Hypothalamus (tissue), 51 donors: ENCODE data around the gene ALCAM.
"Not testable (repeated sequence)": the region's sequence is repeated elsewhere in the genome, so short reads cannot be mapped to it uniquely, and the experiment has no call there.

Experiments used
- DNase-seq, 51 donors: peaks; one replicate each; lab custom pipeline; 2025; lab: John Stamatoyannopoulos, UW

Gene ALCAM

DNA sequence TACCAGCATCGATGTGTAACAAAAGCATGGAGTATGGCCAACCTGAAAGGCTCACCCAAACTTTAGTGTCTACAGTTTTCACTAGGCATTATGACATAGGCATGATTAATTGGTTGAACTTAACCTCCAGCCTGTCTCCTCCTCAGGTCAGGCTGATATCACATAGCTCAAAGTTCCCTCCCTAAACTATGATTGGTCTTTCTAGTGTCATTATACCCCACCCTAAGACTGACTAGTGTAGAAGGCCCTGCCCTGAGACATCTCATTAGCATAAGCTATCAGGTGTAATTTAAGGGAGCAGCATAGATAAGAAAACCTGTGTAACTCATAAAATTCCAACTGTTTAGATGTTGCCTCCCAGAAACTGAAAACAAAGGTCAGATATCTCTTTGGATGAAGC, 195.2 kb downstream of the ALCAM start:
- no peak for DNase-seq

GRCh38 chr3:105564546-105565288, 198.0 kb downstream of the ALCAM start:
- DNase-seq: no peak

DNA sequence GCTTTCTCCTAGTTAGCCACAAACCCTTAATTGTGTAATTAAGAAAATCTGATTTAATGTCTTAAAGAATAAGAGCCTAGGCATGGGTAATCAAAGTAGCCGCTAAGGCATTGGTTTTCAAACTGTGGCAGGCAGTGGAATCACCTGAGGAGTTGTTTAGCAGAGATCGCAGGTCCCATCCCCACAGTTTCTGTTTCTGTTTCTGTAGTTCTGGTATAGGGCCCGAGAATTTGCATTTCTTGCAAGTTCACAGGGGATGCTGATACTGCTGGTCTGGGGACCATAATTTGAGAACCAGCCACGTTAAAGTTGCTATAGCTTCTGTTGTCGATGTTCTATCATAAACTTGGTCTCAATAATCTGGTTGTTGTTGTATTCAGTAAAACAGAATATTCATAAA, 204.3 kb downstream of the ALCAM start:
- DNase-seq: no peak

- no peak for DNase-seq
These were observed 205.8 kb downstream of the ALCAM start for GRCh38 chr3:105572501-105572900.

GRCh38 chr3:105579439-105579838, 212.7 kb downstream of the ALCAM start:
- no peak for DNase-seq

- DNase-seq: no peak
These were observed 213.7 kb downstream of the ALCAM start for GRCh38 chr3:105580296-105580965.

DNA sequence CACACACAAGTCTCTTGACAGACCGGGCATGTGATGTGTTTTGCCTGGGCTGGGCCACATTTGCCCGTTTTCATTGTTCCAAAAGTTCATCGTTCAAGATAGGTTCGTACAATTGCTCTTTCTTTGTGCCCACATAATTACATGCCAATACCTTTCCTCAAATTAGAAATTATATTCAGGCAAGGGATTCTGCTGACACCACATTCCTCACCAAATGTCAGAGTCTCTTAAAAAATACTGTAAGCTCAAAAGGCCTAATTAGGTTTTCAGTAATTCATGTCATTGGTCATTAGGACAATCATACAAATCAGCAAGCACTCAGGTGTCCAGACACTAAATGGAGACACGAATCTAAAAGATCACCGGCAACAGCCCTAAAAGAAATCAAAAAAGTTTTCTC, 215.3 kb downstream of the ALCAM start:
- DNase-seq: no peak

- no peak for DNase-seq
These were observed 217.5 kb downstream of the ALCAM start for GRCh38 chr3:105584003-105584790.

- DNase-seq: no peak
These were observed 226.6 kb downstream of the ALCAM start for GRCh38 chr3:105593315-105593714.

GRCh38 chr3:105594219-105594618, 227.5 kb downstream of the ALCAM start:
- no peak for DNase-seq

DNA sequence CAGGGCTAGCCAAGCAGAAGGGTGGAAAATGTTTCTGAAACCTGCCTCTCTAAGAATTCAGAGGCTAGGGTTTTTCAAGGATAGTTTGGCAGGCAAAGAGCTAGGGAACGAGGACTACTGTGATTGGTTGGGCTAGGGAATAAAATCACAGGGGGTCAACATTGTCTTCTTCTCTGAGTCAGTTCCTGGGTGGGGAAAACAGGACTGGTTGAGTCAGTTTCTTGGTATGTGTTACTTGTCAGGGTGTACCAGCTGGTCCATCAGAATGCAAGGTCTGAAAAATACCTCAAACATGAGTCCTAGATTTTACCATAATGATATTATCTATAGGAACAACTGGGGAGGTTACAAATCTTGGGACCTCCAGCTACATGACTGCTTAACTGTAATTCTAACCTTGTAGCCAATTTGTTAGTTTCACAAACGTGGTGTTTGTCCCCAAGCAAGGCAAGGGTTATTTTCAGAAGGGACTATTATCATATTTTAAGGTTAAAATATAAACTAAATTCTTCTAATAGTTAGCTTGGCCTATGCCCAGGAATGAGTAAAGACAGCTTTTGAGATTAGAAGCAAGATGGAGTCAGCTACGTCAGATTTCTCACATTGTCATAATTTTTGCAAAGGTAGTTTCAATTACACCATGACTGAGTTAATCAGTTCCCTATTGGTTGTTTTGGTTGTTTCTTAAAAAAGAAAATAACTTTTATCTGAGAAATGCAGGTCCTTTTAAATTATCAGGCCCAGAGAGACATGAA, 231.5 kb downstream of the ALCAM start:
- DNase-seq: no peak

DNA sequence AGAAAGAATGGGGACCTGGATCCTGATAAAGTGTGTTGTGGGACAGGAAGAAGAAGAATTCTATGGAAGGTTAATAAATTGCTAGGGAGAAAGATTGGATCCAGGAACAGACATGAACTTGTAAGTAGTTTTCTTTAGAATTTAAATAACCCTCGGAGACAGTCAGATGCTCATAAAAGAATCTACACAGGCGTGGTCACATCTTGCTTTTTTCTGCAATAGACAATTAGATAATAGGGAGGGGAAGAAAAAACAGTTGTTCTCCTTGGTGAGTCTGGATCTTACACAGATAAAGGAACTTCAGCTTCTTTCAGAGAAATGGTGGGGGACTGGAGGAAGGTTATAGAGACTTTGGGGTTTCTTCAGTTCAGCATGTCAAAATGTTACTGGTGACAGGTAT, 232.6 kb downstream of the ALCAM start:
- no peak for DNase-seq

- not testable (repeated sequence) for DNase-seq
These were observed 235.0 kb downstream of the ALCAM start for GRCh38 chr3:105601756-105602155.

DNA sequence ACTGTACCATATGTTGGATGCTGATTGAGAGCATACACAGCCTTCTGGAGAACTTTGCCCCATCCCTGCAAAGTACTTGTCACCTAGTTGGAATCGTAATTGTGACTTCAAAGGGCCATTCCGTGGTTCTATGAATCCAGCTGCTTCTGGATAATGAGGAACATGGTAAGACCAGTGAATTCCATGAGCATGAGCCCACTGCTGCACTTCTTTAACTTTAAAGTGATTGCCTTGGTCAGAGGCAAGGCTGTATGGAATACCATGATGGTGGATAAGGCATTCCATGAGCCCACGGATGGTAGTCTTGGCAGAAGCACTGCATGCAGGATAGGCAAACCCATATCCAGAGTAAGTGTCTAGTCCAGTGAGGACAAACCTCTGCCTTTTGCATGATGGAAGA, 235.6 kb downstream of the ALCAM start:
- DNase-seq: not testable (repeated sequence)

- not testable (repeated sequence) for DNase-seq
These were observed 236.8 kb downstream of the ALCAM start for GRCh38 chr3:105603516-105603915.

DNA sequence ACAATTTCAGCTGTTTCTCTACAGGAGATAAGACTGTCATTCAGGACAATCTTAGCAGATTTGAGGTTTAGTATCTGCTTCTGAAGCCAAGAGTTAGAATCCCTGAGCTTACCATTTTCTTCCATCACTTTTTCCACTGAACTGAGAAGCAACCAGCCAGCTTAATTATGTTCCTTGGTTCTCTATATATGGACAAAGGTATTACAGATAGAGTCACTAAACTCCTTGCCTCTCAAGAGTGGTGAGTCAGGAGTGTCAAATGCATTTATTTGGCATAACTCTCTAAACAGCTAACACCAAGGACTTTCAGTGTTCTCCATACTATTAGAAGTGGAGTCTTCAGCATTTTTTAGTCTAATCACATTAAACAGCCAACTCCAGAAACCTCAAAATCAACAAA, 239.3 kb downstream of the ALCAM start:
- no peak for DNase-seq

GRCh38 chr3:105608623-105609022, 241.9 kb downstream of the ALCAM start:
- DNase-seq: no peak

- no peak for DNase-seq
These were observed 243.8 kb downstream of the ALCAM start for GRCh38 chr3:105610473-105610872.

GRCh38 chr3:105611304-105612192, 244.8 kb downstream of the ALCAM start:
- DNase-seq: no peak

- no peak for DNase-seq
These were observed 246.4 kb downstream of the ALCAM start for GRCh38 chr3:105613120-105613519.
